GM20000 (cell line): ENCODE measurements around the gene KPNA6.

Source experiments
- DNase-seq: peaks from one replicate; pipeline ENCODE4 v3.0.0; 2012; ENCODE audit warnings: low spot score
- TF ChIP-seq, protein P1 (sequence below): IDR thresholded peaks from 2 replicates; pipeline ENCODE4 v1.5.1; 2012; ENCODE audit warnings: mild to moderate bottlenecking, control low read depth; ENCODE audit errors: extremely low read depth, missing control alignments

Gene KPNA6

DNA sequence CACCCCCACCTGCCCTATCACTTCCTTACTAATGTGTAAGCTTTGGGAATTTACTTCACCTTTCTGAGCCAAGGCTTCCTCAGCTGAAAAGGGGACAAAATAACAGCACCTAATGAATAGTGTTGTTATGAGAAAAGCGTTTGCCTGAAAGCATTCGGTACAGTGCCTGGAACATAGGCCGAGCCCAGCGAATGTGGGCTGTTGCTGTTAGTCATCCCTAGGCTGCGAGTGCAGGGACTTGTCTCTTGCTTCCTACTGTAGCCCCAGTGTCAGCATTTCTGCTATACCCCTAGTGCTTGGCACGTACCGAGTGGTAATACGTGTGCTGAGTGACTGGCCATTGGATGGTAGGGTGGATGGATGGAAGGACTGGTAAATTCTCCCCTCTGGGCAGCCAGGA, 16.7 kb upstream of the KPNA6 start:
- TF ChIP-seq, protein P1, sequence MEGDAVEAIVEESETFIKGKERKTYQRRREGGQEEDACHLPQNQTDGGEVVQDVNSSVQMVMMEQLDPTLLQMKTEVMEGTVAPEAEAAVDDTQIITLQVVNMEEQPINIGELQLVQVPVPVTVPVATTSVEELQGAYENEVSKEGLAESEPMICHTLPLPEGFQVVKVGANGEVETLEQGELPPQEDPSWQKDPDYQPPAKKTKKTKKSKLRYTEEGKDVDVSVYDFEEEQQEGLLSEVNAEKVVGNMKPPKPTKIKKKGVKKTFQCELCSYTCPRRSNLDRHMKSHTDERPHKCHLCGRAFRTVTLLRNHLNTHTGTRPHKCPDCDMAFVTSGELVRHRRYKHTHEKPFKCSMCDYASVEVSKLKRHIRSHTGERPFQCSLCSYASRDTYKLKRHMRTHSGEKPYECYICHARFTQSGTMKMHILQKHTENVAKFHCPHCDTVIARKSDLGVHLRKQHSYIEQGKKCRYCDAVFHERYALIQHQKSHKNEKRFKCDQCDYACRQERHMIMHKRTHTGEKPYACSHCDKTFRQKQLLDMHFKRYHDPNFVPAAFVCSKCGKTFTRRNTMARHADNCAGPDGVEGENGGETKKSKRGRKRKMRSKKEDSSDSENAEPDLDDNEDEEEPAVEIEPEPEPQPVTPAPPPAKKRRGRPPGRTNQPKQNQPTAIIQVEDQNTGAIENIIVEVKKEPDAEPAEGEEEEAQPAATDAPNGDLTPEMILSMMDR: no peak
- DNase-seq: no peak

DNA sequence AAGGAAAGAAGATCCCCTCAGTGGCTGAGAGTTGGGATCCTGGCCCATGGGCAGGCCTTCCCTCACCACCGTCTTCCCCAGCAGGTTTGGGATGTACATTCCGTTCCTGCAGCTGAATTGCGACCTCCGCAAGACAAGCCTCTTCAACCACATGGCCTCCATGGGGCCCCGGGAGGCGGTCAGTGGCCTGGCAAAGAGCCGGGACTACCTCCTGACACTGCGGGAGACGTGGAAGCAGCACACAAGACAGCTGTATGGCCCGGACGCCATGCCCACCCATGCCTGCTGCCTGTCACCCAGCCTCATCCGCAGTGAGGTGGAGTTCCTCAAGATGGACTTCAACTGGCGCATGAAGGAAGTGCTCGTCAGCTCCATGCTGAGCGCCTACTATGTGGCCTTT, 16.3 kb upstream of the KPNA6 start:
- no peak for DNase-seq
- TF ChIP-seq, protein P1: no peak

DNA sequence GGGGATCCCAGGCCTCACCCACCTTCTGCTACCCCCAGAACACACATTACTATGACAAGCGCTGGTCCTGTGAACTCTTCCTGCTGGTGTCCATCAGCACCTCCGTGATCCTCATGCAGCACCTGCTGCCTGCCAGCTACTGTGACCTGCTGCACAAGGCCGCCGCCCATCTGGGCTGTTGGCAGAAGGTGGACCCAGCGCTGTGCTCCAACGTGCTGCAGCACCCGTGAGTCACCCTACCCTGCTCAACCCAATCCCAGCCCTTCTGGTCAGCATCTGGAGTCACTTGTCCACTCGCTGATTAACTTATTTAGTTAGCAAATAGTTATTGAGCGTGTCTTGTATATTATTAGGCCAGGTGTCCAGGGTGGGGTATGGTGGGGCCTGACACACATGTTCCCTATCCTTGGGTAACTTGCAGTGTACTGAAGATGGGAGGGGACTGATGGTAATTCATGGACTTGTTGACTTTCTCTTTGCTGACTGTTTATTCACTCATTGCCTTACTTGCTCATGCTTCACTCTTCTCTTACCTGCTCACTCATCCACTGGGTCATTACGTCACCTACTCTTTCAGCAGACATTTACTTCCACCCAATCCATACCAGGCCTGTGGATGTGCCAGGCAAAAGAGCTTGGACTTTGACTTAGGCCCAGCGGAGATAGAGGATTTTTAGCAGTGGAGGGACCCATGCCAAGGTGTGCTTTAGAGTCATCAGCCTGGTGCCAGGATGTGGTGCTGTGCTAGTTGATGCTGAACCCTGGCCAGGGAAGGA, 12.9 kb upstream of the KPNA6 start:
- TF ChIP-seq, protein P1: no peak
- DNase-seq: no peak

DNA sequence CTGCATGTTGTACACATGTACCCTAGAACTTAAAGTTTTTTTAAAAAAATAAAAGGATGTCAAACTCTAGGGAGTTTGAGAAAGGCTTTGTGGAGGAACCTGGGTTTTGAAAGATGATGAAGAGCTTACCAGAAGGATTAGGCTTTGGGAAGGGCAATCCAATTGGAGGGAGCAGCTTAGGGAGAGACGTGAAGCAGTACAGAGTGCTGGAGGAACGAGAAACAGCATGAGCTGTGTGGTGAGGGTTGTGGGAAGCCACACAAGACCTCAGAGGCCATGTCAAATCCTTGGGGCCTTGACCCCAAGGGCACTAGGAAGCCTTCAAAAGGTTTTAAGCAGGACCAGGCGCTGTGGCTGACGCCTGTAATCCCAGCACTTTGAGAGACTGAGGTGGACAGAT, 8.4 kb upstream of the KPNA6 start:
- TF ChIP-seq, protein P1: no peak
- DNase-seq: no peak

DNA sequence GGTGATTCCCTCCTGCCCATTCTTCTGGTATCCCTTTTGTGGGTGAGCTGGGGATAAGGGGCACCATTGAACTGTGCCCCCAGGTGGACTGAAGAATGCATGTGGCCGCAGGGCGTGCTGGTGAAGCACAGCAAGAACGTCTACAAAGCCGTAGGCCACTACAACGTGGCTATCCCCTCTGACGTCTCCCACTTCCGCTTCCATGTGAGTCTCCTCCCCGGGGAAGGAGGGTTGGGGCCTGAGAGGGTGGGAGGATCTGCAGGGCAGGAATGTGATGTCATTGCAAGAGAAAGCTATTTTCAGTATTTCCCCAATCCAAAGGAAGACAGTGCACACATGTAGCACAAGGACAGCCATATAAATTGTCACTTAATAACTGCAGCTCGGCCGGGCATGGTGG, 7.5 kb upstream of the KPNA6 start:
- DNase-seq: no peak
- TF ChIP-seq, protein P1: no peak

DNA sequence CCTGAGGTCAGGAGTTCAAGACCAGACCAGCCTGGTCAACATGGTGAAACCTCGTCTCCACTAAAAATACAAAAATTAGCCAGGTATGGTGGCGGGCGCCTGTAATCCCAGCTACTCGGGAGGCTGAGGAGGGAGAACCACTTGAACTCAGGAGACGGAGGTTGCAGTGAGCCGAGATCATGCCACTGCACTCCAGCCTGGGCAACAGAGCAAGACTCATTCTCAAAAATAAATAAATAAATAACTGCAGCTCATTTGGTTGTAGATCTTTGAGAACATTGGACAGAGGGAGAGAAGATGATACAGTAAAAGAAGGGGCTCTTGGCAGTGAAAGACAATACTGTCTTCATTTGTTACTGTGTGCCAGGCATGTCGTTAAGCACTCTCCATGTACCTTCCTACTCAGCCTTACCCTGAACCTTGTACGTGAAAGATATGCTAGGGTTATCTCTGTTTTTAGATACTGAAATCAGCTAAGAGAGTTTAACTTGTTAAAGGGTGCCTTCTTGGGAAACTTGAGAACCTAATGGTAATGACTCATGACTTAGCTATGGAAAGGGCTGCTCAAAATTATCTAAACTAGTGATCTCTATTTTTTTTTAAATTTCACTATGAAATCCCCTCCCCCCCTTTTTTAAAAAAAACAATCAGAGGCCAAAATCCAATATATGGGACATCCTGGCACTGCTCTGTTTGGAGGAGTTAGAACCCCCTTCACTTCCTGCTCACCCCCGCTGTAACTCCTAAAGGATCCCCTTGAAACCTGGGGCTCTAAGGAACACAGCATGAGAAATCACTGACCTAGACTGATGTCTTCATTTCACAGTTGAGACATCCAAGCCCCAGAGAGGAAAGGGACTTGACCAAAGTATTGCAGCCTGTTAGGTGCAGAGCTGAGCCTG, 6.8 kb upstream of the KPNA6 start:
- TF ChIP-seq, protein P1: no peak
- no peak for DNase-seq

DNA sequence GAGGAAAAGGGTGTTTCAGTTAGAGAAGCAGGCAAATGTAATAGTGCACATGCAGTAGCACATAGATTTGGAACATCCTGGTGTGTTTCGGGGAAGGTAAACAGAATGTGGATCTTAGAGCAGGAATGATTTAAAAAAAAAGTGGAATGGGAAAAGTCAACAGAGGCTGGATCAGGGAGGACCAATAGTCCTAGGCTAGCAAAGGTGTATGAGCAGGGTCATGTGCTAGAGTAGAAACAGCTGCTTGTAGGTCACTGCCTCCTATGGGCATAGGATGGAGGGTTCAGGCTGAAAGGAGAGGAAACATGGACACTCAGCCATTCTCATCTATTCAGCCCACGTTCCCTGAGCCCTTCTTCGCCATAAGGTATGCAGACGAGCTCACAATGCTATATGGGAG, 3.7 kb upstream of the KPNA6 start:
- no peak for DNase-seq
- TF ChIP-seq, protein P1: no peak
